ENCODE data around the gene KLHDC8B. TPM values are rescaled to one million over a fixed set of nuclear protein-coding genes. Genes with fewer than 3 reads are reported as not detected.

Gene KLHDC8B
- total and polyA plus RNA-seq, 10 of the 15 experiments (the other 5 are each of a cell fraction or from before 2014, with no cell fraction given) = 0.31 to 1.5 (median 0.85) TPM; not detected in 1

- no peak overlapping the region for H3K27ac ChIP-seq (ENCODE audit: control insufficient read depth, insufficient read depth)
- H3K4me3 ChIP-seq = no peak overlapping the region; the same call in 1 of the 2 replicates
- ChIA-PET POLR2A (interaction anchor here (2.1 kb wide), 1 partner anchor 277 kb away, joined by 6 read pairs; no protein-coding TSS in a partner anchor), CTCF (interaction anchor here (1.5 to 5.9 kb wide), 6 partner anchors 9 to 368 kb away, joined by 4 to 59 read pairs (median 14); partner anchors contain the start of gene USP4), RAD21 (ENCODE audit: unreplicated experiment) (interaction anchor here (0.9 to 1.9 kb wide), 5 partner anchors 165 to 282 kb away, joined by 3 to 8 read pairs (median 3); partner anchors contain the start of genes USP4 and WDR6), SMC1A (ENCODE audit: uncharacterized antibody, unreplicated experiment) (interaction anchor here (0.8 to 1.1 kb wide), 2 partner anchors 280 to 282 kb away, joined by 4 to 5 read pairs; no protein-coding TSS in a partner anchor)
- in situ Hi-C loops (cut with MboI) = no loop called here
- WGBS (ENCODE audit: insufficient coverage, insufficient replicate concordance, low lambda C conversion rate, missing lambda C conversion rate) = 52% methylated on average over 7 of the region's 7 CpGs
- ATAC-seq = no peak
- no peak for FAIRE-seq
- H2AFZ ChIP-seq (ENCODE audit: control insufficient read depth, low read depth, low read length) = peak overlapping the region; percentile 92
- H3K27me3 ChIP-seq (replicated peaks in 1 of 2; ENCODE audit: control insufficient read depth in 2 of 2, insufficient read depth in 2 of 2, low read length in 1 of 2) = no peaks in the 10 kb centered on the region
- no peak for DNase-seq (ENCODE audit: low read depth, low spot score)
- no peaks in the 10 kb centered on the region for H3K79me2 ChIP-seq (ENCODE audit: control insufficient read depth, insufficient read depth, low read length)
- no peaks in the 10 kb centered on the region for H4K20me1 ChIP-seq (ENCODE audit: control insufficient read depth, insufficient read depth)
- peak overlapping the region; percentile 95 for H3K4me2 ChIP-seq (ENCODE audit: control insufficient read depth, insufficient read depth)
- no peaks in the 10 kb centered on the region; the same call in 2 of the 3 replicates for H3K9me3 ChIP-seq (replicated peaks; ENCODE audit: control insufficient read depth, insufficient read depth, low read length)
- H3K36me3 ChIP-seq (ENCODE audit: control insufficient read depth in 2 of 2, insufficient read depth in 2 of 2, low read length in 1 of 2) = no peaks in the 10 kb centered on the region
- H3K4me1 ChIP-seq (ENCODE audit: control insufficient read depth, insufficient read depth, low read length) = no peaks in the 10 kb centered on the region
- no TSS peak for BruUV-seq (replicated peaks)
- intact Hi-C loops (cut with micrococcal nuclease; ENCODE audit: unreplicated experiment) = loop anchor here (1.0 kb wide), 1 partner anchor 277 kb away; no protein-coding TSS in a partner anchor
- peak overlapping the region; percentile 52; the same call in 1 of the 2 replicates for H3K9ac ChIP-seq (ENCODE audit: control insufficient read depth, insufficient read depth, low read length)
- TF ChIP-seq, protein P1, sequence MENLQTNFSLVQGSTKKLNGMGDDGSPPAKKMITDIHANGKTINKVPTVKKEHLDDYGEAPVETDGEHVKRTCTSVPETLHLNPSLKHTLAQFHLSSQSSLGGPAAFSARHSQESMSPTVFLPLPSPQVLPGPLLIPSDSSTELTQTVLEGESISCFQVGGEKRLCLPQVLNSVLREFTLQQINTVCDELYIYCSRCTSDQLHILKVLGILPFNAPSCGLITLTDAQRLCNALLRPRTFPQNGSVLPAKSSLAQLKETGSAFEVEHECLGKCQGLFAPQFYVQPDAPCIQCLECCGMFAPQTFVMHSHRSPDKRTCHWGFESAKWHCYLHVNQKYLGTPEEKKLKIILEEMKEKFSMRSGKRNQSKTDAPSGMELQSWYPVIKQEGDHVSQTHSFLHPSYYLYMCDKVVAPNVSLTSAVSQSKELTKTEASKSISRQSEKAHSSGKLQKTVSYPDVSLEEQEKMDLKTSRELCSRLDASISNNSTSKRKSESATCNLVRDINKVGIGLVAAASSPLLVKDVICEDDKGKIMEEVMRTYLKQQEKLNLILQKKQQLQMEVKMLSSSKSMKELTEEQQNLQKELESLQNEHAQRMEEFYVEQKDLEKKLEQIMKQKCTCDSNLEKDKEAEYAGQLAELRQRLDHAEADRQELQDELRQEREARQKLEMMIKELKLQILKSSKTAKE (IDR thresholded peaks at IDR 0.05; ENCODE audit: low read depth, poor library complexity, severe bottlenecking) = no peak
- no peak for TF ChIP-seq CBX3 (IDR thresholded peaks at IDR 0.05; ENCODE audit: borderline replicate concordance, low read depth)
- TF ChIP-seq ZNF217 (IDR thresholded peaks at IDR 0.05) = no peak
- TF ChIP-seq, protein P2, sequence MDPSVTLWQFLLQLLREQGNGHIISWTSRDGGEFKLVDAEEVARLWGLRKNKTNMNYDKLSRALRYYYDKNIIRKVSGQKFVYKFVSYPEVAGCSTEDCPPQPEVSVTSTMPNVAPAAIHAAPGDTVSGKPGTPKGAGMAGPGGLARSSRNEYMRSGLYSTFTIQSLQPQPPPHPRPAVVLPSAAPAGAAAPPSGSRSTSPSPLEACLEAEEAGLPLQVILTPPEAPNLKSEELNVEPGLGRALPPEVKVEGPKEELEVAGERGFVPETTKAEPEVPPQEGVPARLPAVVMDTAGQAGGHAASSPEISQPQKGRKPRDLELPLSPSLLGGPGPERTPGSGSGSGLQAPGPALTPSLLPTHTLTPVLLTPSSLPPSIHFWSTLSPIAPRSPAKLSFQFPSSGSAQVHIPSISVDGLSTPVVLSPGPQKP (IDR thresholded peaks at IDR 0.05; ENCODE audit: low read depth, low read length) = no peak
- TF ChIP-seq EZH2 (IDR thresholded peaks at IDR 0.05; ENCODE audit: borderline replicate concordance, control insufficient read depth, low read depth, low read length) = no peak
- no peak for TF ChIP-seq YBX1 (IDR thresholded peaks at IDR 0.05)
- TF ChIP-seq, protein P3, sequence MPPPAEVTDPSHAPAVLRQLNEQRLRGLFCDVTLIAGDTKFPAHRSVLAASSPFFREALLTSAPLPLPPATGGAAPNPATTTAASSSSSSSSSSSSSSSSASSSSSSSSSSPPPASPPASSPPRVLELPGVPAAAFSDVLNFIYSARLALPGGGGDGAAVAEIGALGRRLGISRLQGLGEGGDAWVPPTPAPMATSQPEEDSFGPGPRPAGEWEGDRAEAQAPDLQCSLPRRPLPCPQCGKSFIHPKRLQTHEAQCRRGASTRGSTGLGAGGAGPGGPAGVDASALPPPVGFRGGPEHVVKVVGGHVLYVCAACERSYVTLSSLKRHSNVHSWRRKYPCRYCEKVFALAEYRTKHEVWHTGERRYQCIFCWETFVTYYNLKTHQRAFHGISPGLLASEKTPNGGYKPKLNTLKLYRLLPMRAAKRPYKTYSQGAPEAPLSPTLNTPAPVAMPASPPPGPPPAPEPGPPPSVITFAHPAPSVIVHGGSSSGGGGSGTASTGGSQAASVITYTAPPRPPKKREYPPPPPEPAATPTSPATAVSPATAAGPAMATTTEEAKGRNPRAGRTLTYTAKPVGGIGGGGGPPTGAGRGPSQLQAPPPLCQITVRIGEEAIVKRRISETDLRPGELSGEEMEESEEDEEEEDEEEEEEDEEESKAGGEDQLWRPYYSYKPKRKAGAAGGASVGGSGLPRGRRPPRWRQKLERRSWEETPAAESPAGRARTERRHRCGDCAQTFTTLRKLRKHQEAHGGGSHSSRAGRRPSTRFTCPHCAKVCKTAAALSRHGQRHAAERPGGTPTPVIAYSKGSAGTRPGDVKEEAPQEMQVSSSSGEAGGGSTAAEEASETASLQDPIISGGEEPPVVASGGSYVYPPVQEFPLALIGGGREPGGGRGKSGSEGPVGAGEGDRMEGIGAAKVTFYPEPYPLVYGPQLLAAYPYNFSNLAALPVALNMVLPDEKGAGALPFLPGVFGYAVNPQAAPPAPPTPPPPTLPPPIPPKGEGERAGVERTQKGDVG (CRISPR knock-in tag; IDR thresholded peaks at IDR 0.05) = no peak
- TF ChIP-seq MEF2B (IDR thresholded peaks at IDR 0.05; ENCODE audit: partially characterized antibody, poor library complexity, severe bottlenecking) = no peak
- TF ChIP-seq, protein P4, sequence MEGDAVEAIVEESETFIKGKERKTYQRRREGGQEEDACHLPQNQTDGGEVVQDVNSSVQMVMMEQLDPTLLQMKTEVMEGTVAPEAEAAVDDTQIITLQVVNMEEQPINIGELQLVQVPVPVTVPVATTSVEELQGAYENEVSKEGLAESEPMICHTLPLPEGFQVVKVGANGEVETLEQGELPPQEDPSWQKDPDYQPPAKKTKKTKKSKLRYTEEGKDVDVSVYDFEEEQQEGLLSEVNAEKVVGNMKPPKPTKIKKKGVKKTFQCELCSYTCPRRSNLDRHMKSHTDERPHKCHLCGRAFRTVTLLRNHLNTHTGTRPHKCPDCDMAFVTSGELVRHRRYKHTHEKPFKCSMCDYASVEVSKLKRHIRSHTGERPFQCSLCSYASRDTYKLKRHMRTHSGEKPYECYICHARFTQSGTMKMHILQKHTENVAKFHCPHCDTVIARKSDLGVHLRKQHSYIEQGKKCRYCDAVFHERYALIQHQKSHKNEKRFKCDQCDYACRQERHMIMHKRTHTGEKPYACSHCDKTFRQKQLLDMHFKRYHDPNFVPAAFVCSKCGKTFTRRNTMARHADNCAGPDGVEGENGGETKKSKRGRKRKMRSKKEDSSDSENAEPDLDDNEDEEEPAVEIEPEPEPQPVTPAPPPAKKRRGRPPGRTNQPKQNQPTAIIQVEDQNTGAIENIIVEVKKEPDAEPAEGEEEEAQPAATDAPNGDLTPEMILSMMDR (IDR thresholded peaks at IDR 0.05 in 2 of 3, conservative IDR thresholded peaks at IDR 0.05 in 1 of 3; ENCODE audit: control insufficient read depth in 2 of 3, extremely low read depth in 1 of 3, insufficient read depth in 1 of 3, low read depth in 3 of 3, low read length in 3 of 3) = no peak
- no peak for TF ChIP-seq NFYA (IDR thresholded peaks at IDR 0.05; ENCODE audit: borderline replicate concordance, low read depth, low read length)
- TF ChIP-seq SIX5 (IDR thresholded peaks at IDR 0.05; ENCODE audit: low read depth, low read length, severe bottlenecking) = no peak
- TF ChIP-seq JUNB (IDR thresholded peaks at IDR 0.05) = no peak
- no peak for TF ChIP-seq HCFC1 (IDR thresholded peaks at IDR 0.05; ENCODE audit: low read length)
- no peak for TF ChIP-seq TCF7 (IDR thresholded peaks at IDR 0.05; ENCODE audit: borderline replicate concordance)
Observed at GRCh38 chr3:49171775-49172500, 540 bp downstream of the KLHDC8B start.

Measured in GM12878 (cell line).